Stimulated activated CD8-positive, alpha-beta memory T cell treated with anti-CD3 and anti-CD28 coated beads, Interleukin-7, amount 100 ng/mL, for 24 hours (primary cell): Measurements from ENCODE around the gene LGMN.
"Not testable (repeated sequence)": the region's sequence is repeated elsewhere in the genome, so short reads cannot be mapped to it uniquely, and the experiment has no call there.

Experiments used
- DNase-seq: peaks from one replicate; pipeline ENCODE4 v3.0.0-alpha.2; 2020; ENCODE audit warnings: low read depth

The LGMN gene

GRCh38 chr14:92760524-92760805 lies 12.0 kb upstream of the LGMN start:
- DNase-seq, result no peak

GRCh38 chr14:92759679-92760523 lies 11.5 kb upstream of the LGMN start:
- no peak for DNase-seq

- DNase-seq, result no peak
These were observed 10.9 kb upstream of the LGMN start for GRCh38 chr14:92759300-92759678.

- no peak for DNase-seq
These were observed 8.0 kb upstream of the LGMN start for GRCh38 chr14:92756446-92756845.

GRCh38 chr14:92755495-92755894 lies 7.1 kb upstream of the LGMN start:
- DNase-seq, result no peak

GRCh38 chr14:92754966-92755365 lies 6.5 kb upstream of the LGMN start:
- DNase-seq, result no peak

- no peak for DNase-seq
These were observed 4.8 kb upstream of the LGMN start for GRCh38 chr14:92753250-92753649.

GRCh38 chr14:92751819-92752218 lies 3.4 kb upstream of the LGMN start:
- DNase-seq, result no peak

- no peak for DNase-seq
These were observed 2.6 kb upstream of the LGMN start for GRCh38 chr14:92750994-92751400.

GRCh38 chr14:92750222-92750728 lies 1.8 kb upstream of the LGMN start:
- DNase-seq, result not testable (repeated sequence)

GRCh38 chr14:92747701-92748258 lies 647 bp downstream of the LGMN start:
- no peak for DNase-seq

- DNase-seq, result no peak
These were observed 4.2 kb downstream of the LGMN start for GRCh38 chr14:92744198-92744597.

- DNase-seq, result no peak
These were observed 8.0 kb downstream of the LGMN start for GRCh38 chr14:92740440-92740839.

- DNase-seq, result no peak
These were observed 10.7 kb downstream of the LGMN start for GRCh38 chr14:92737619-92738188.

- DNase-seq, result no peak
These were observed 11.2 kb downstream of the LGMN start for GRCh38 chr14:92737206-92737605.

GRCh38 chr14:92735344-92735743 lies 13.1 kb downstream of the LGMN start:
- DNase-seq, result no peak

- no peak for DNase-seq
These were observed 13.8 kb downstream of the LGMN start for GRCh38 chr14:92734618-92735017.

- DNase-seq, result no peak
These were observed 15.4 kb downstream of the LGMN start for GRCh38 chr14:92733007-92733406.

GRCh38 chr14:92731622-92732115 lies 16.8 kb downstream of the LGMN start:
- DNase-seq, result no peak

- DNase-seq, result no peak
These were observed 18.6 kb downstream of the LGMN start for GRCh38 chr14:92729634-92730358.

GRCh38 chr14:92728759-92729364 lies 19.6 kb downstream of the LGMN start:
- DNase-seq, result no peak

GRCh38 chr14:92726933-92727262 lies 21.5 kb downstream of the LGMN start:
- no peak for DNase-seq
